HG03159 (cell line): ENCODE results near the gene MAGI3.

ENCODE experiments used
- ATAC-seq: cut with Tn5 transposase; IDR thresholded peaks from one replicate; pipeline ENCODE4 v1.9.1; 2021; ENCODE audit warnings: mild to moderate bottlenecking, moderate library complexity; ENCODE audit not compliant: unreplicated experiment

MAGI3 gene

GRCh38 chr1:113652771-113653170 lies 262.5 kb downstream of the MAGI3 start:
- ATAC-seq: no peak

DNA sequence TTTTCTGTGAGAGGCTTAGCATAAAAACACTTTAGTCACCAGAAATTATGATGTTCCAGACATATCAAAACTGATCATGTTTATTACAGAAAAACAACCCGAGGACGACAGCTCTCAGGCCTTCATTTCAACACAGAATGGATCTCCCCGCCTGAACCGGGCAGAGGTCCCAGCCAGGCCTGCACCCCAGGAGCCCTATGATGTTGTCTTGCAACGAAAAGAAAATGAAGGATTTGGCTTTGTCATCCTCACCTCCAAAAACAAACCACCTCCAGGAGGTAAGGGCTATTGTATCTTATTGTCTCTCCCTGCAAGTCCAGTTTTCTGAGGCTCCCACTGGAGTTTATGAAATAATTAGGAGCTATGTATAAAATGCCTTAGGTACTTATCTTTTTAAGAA lies 263.4 kb downstream of the MAGI3 start:
- no peak for ATAC-seq

DNA sequence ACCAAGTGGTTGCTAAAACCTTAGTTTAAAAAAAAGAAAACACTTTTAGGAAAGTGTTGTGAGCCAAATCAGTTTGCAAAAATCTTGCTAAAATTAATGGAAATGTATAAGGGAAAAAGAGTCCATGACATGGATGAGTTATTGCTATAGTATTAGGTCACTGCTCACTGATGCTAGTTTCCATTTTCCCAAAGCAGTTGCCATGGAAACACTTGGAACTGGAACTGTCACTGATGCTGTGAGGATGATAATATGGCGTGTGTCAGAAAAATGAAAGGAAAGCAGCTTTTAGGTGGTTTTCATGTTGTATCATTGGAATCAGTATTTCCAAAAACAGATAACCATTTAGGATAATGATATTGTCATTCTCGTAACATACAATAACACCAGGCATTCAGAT lies 264.6 kb downstream of the MAGI3 start:
- ATAC-seq: no peak

DNA sequence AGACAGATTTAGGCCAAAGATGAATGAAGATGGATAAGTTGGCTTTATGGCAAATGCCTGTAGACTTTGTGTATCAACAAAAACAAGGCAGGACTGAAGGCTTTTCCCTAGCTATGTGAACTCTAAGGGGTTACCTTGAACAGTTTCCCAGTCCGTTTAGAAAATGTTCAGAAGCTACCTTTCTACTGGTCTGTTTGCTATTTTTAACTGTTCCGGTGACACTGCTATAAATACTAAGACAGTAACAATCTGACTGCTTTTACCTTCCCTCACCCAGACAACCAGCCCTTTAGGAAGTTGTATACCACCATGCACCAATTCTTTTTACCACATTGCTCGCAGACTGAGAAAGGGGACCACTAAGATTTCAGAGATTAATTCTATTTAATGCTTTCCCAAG lies 266.8 kb downstream of the MAGI3 start:
- ATAC-seq: no peak

- no peak for ATAC-seq
Observed at GRCh38 chr1:113657556-113658063, 267.3 kb downstream of the MAGI3 start.

GRCh38 chr1:113659035-113659434 lies 268.7 kb downstream of the MAGI3 start:
- no peak for ATAC-seq

GRCh38 chr1:113659556-113659955 lies 269.2 kb downstream of the MAGI3 start:
- ATAC-seq: no peak

DNA sequence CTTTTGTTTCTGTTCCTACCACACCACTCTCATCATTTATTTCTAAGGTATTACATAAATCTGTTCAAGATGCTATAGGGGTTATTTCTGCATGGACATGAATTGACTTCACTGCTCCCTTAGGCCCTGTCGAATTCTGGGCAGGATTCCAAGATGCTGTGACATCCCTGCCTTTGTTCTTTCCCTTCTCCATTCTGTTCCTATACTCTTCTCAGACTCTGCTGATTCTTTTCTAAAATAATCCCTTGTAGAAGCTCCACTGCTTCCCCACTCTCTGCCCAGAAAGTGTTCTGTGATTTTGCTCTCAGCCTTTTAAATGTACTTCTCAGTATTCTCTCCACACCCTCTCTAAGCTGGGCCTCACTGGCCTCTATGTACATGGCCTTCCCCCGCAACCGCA lies 269.8 kb downstream of the MAGI3 start:
- no peak for ATAC-seq

- ATAC-seq: no peak
Observed at GRCh38 chr1:113662101-113662500, 271.8 kb downstream of the MAGI3 start.

GRCh38 chr1:113663165-113663951 lies 273.0 kb downstream of the MAGI3 start:
- no peak for ATAC-seq

- ATAC-seq: no peak
Observed at GRCh38 chr1:113665071-113665470, 274.8 kb downstream of the MAGI3 start.

DNA sequence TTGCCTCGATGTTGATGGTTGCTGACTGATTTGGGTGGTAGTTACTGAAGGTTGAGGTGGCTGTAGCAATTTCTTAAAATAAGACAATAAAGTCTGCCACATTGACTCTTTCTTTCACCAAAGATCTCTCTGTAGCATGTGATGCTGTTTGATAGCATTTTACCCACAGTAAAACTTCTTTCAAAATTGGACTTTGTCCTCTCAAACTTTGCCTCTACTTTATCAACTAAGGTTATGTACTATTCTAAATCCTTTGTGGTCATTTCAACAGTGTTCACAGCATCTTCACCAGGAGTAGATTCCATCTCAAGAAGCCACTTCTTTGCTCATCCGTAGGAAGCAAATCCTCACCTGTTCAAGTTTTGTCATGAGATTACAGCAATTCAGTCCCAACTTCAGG lies 275.8 kb downstream of the MAGI3 start:
- no peak for ATAC-seq

- no peak for ATAC-seq
Observed at GRCh38 chr1:113669988-113670387, 279.7 kb downstream of the MAGI3 start.

DNA sequence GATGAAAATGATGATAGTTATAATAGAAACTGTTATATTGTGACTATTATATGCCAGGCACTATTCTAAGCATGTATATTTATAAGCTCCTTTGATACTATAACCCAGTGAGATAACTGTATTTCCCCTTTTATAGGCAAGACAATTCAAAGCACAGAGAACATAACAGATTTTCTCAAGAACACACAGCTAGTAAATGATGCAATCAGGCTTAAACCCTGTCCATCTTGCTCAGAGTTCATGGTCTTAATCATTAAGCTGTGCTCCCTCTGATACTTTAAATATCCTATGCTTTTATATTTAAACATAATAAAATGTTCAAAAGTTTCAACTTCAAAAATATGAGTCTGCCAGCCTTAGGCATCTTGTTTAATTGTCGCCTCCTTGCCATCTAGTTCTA lies 280.3 kb downstream of the MAGI3 start:
- no peak for ATAC-seq

DNA sequence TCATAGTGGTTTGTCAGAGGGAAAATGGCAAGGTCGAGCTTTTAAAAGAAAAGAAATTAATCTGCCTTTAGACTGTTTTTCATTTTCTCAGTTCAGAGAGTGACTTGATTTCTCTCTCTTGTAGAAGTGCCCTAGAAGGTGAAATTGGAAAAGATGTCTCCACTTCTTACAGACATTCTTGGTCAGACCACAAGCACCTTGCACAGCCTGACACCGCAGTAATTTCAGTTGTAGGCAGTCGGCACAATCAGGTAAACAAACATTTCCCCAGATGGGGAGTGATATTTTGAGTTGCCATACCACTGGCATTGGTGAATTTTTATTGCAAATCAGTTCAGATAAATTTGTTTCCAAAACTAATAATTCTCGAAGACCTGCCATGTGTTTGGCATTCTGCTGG lies 282.2 kb downstream of the MAGI3 start:
- no peak for ATAC-seq

DNA sequence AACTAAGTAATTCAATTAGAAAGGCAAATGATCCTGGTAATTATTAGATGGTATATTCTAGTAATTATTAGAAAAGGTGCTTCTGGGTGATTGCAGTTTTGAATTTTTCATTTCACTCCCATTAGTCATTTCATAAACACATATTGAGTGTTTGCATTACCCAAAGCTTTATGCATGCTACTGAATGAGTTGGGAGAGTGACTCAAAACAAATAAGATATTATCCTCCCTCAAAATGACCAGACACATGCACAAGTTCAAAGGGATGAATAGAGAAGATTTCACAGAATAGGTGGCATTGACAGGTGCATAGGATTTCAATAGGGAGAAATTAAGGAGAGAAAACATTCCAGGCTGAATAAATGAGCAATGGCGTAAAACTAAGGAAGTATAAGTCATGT lies 284.3 kb downstream of the MAGI3 start:
- no peak for ATAC-seq

GRCh38 chr1:113675302-113675701 lies 285.0 kb downstream of the MAGI3 start:
- no peak for ATAC-seq

GRCh38 chr1:113676524-113676923 lies 286.2 kb downstream of the MAGI3 start:
- no peak for ATAC-seq

DNA sequence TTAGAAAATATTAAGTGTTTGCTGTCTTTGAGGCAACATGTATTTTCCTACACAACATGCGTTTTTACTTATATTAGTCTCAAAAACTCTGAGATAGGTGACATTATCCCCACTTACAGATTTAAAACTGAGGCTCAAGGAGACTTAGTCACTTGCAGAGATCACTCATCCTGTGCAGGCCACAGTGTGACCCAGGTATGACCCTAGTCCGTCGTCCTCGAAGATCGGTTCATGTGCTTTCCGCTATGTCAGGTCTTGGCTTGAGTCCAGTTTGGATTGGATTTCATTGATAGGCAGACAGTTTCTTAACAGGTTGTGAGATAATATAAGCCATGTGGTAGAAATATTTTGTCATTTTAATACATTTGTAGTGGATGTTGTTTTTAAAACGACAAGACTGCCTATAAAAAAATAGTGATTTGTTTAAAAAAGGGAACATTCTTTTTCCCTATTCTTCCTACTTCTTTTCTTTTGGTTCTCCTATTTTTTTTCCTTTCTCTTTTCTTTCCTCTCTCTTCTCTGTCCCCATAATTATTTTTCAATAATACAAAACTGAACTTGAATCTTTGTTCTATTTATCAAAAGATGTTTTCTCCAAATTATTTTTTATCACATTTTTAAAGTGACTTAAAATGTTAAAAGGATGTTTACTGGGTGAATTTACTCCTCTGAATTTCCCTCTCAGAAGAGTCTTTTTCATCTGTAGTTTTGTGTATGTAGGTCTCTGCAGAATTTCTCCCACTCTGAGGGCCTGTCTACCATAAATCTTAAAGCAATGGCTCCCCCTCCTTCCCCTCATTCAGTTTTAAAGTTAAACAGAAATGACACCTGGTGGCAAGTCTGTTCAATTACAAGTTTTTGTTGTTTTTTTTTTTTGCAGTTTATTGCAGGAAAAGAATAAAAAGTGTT lies 287.2 kb downstream of the MAGI3 start:
- no peak for ATAC-seq

GRCh38 chr1:113678159-113678469 lies 287.8 kb downstream of the MAGI3 start:
- ATAC-seq: no peak

GRCh38 chr1:113681596-113682337 lies 291.5 kb downstream of the MAGI3 start:
- ATAC-seq: no peak
